ENCODE measurements around the gene MAP2K5.

Gene MAP2K5

DNA sequence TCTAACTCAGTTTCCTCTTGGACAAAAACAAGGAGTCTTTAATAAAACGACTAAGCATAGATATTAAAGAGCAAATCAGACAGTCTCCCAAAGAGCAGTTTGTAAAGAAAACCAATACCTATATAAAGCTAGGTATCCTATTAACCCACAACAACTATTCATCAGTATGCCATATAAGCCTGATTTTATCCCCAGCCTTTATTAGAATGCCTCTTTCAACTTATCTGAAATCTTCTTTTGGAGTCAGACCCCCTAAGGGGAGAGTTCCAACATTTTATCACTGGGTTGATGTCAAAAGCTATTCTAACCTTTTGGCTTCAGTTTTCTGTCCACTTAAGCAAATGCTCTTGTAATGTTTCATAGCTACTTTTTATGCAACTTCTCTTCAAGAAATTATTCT is 17.8 kb downstream of the MAP2K5 start:
- DNase-seq: no peak

- no peak for DNase-seq
These were observed 20.6 kb downstream of the MAP2K5 start for GRCh38 chr15:67563092-67563491.

- no peak for DNase-seq
These were observed 21.8 kb downstream of the MAP2K5 start for GRCh38 chr15:67564021-67564967.

GRCh38 chr15:67564968-67565345 is 22.5 kb downstream of the MAP2K5 start:
- no peak for DNase-seq

- no peak for DNase-seq
These were observed 27.2 kb downstream of the MAP2K5 start for GRCh38 chr15:67569668-67570067.

DNA sequence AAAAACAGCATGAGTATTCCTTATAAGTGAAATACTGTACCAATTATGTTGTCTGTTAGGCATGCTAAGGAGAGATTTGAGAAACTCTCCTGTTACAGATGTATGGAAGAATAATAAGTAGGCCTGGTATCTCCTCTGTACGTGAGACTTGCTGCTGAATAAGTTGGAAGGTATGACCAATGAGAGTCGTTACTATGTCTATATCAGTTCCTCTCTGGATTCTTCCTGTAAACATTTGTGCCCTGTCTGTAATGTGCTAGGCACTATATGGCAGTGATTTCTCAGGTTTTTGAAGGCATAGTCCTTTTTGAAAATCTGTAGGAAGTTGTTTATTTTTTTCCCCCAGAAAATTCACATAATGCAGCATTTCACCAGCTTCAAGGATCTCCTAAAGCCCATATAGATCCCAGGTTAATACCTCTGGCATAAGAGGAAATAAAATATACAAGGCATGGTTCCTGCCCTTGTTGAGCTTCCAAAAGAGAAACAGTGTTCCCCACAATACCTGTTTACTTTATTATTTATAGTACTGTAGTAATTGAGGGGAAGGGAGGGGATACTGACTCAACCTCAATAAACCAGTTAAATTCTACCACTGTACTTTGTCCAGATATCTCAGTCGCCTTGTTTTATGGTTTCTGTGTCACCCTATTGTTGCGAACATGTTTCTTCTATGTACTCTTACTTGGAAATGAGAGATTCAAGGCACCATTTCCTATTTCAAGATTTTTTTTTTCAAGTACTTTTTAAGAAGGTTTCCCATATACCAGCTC is 28.6 kb downstream of the MAP2K5 start:
- no peak for DNase-seq

DNA sequence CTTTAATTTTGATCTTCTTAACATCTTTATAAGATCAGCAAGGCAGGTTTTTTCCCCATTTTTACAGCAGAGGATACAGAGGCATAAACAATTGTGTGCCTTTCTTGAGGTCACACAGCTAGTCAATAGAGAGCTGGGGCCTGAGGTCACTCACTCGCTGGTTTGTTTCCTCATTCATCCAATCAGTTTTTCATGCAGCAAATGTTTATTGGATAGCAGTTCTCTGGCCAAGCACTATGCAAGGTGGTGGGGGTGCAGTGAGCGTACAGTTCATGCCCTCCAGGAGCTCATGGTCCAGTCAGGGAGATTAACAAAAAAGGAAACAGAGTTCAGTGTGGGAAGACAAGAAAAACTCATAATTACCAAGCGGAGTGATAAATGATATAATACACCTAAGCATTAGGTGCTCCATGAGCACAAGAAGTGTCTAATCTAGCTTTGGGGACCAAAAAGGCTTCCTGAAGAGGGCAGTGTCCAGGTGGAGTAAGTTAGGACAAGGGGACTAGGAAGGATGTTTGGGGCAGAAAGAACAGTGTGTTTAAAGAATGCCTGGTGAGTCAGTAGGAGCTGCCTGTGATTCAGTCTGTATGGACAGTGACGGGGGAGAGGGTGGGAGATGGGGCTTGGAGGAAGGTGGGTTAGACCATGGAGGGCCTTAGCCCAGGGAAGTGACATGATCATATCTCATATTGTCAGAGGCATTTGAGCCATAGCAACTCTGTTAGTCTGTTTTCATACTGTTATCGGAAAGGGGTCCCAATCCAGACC is 29.3 kb downstream of the MAP2K5 start:
- DNase-seq: no peak

DNA sequence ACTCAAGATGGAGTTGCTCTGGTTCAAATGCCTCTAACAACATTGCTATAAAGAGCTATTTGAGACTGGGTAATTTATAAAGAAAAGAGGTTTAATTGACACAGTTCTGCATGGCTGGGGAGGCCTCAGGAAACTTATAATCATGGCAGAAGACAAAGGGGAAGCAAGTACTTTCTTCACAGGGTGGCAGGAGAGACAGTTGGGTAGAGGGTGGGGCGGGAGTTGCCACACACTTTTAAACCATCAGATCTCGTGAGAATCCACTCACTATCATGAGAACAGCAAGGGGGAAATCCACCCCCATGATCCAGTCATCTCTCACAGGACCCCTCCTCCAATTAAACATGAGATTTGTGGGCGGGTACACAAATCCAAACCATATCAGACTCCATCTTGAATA is 30.7 kb downstream of the MAP2K5 start:
- no peak for DNase-seq

DNA sequence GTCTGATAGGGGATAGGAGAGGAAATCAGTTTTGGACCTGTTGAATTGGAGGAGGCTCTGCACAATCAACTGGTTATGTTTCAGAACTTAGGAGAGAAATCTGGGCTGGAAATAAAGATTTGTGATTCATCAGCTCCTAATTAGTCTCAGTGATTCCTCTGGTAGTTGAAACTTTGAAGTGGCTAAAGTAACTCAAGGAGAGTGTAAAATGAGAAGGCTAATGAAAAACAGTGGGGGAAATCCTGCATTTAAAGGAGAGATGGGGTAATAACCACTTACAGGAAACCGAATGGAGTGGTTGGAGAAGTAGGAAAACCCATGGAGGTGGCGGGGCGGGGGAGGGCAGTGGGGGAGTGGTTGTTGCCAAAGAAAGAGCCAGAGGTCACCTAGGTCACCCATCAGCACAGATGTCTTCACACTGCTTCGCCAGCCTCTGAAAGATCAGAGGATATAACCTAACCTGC is 32.6 kb downstream of the MAP2K5 start:
- no peak for DNase-seq

- no peak for DNase-seq
These were observed 35.6 kb downstream of the MAP2K5 start for GRCh38 chr15:67578020-67578600.

GRCh38 chr15:67579164-67579563 is 36.7 kb downstream of the MAP2K5 start:
- DNase-seq: no peak

- DNase-seq: no peak
These were observed 37.5 kb downstream of the MAP2K5 start for GRCh38 chr15:67579967-67580366.

DNA sequence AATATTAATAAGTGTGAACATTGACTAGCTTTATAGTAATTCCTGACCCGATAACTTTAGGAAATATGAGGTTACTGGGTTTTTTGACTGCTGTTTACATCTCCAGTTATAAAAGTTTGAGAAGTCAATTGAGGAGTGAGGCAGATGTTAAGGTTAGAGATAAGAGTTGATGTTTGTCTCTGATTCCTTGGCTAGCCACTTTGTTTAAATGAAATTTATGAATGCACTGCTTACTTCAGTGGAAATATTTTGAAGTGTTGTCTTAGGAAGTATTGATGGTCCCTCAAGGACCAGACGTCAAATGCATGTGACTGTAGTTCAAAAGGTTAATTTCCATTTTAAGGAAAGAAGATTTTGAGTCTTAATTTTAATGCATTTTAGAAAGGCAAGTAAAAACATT is 41.7 kb downstream of the MAP2K5 start:
- DNase-seq: no peak

- no peak for DNase-seq
These were observed 43.2 kb downstream of the MAP2K5 start for GRCh38 chr15:67585681-67586080.

DNA sequence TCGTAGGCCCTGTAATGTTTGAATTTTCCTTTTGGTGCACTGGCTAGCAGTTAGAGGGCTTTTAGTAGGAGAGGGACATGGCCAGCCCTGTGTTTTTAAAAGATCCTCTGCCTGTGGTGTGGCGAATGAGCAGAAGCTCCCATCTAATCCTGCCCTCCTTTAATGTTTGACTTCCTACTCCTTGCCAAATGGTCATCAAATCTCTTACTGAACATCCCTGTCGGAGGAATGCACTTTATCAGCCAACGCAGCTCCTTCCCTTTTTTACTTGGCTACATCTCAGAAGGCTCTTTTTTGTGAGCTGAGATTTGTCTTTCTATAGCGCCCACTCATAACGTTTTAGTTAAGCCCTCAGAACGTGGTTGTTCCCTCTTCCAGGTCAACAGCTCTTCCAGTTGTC is 44.8 kb downstream of the MAP2K5 start:
- no peak for DNase-seq

GRCh38 chr15:67587754-67588153 is 45.3 kb downstream of the MAP2K5 start:
- DNase-seq: no peak

DNA sequence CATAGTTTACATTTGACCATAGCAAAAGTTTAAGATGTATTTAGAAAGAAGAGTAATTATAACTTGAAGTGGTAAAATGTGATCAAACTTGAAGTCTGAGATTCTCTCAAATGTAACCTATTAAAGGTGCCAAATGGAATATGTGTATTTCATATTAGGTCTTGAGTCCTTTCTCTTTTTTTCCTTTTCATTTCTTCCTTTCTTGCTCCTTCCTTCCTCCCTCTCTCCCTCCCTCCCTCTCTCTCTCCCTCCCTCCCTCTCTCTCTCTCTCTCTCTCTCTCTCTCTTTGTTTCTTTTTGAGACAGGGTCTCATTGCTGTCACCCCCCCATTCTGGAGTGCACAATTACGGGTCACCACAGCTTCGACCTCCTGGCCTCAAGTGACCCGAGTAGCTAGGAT is 47.7 kb downstream of the MAP2K5 start:
- no peak for DNase-seq

DNA sequence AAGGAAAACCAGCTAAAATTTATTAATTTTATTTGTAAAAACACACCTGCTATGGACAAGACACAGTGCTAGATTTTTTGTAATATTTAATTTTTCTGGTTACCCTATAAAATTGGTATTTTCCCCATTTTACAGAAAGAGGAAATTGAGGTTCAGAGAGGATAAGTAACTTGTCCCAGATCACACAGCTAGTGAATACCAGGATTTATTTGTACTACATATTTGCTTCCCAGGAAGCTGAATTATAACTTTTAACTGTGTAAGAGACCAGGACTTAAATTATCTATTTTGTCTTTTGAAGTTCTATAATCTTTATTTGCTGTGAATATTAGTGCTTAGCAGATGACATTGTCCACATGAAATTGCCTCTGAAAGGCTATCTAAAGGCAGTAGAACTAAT is 49.7 kb downstream of the MAP2K5 start:
- DNase-seq: no peak

GRCh38 chr15:67593562-67593961 is 51.1 kb downstream of the MAP2K5 start:
- DNase-seq: no peak

GRCh38 chr15:67594770-67595169 is 52.3 kb downstream of the MAP2K5 start:
- DNase-seq: no peak

- no peak for DNase-seq
These were observed 53.1 kb downstream of the MAP2K5 start for GRCh38 chr15:67595572-67595971.

DNA sequence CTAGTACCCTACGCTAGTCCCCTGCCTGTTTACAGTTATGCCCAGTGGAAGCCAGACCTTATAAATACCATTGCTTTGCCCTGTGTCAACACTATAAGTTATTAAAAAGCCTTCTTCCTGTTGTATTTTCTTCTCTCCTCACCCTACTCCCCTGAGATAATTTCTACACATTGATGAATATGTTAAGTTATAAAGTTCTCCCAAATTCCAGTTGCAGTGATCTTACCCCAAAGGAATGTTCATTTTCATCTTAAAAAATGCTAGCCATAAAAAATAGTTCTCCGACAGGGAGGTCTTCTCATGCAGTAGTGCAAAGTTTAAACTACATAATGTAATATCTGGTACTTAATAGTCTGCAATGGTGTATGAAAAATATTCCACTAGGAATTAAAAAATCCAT is 58.6 kb downstream of the MAP2K5 start:
- DNase-seq: no peak

- DNase-seq: no peak
These were observed 60.6 kb downstream of the MAP2K5 start for GRCh38 chr15:67603063-67603462.
